GM10248 (cell line): Measurements from ENCODE around the gene STRA8.
"Not testable (repeated sequence)": the region's sequence is repeated elsewhere in the genome, so short reads cannot be mapped to it uniquely, and the experiment has no call there.

Experiments
- CTCF ChIA-PET: fragments of 300-600 bp; sonication (Branson Sonifier 250); formaldehyde crosslinking; extraction: SDS; loops from one replicate; lab custom pipeline; 2021; ENCODE audit warnings: antibody characterized with exemption; lab: Yijun Ruan, JAX
- POLR2A ChIA-PET: fragments of 350-650 bp; sonication (Branson Sonifier 250); formaldehyde crosslinking; extraction: SDS; loops from one replicate; lab custom pipeline; 2020; ENCODE audit warnings: antibody characterized with exemption; lab: Yijun Ruan, JAX
- DNase-seq: peaks from one replicate; pipeline ENCODE4 v3.0.0; 2012; ENCODE audit errors: extremely low spot score
- CTCF ChIP-seq: IDR thresholded peaks from 2 replicates; pipeline ENCODE4 v1.5.1; 2012; ENCODE audit warnings: mild to moderate bottlenecking, low read depth; ENCODE audit errors: extremely low read depth, missing control alignments, control extremely low read depth

Gene STRA8

DNA sequence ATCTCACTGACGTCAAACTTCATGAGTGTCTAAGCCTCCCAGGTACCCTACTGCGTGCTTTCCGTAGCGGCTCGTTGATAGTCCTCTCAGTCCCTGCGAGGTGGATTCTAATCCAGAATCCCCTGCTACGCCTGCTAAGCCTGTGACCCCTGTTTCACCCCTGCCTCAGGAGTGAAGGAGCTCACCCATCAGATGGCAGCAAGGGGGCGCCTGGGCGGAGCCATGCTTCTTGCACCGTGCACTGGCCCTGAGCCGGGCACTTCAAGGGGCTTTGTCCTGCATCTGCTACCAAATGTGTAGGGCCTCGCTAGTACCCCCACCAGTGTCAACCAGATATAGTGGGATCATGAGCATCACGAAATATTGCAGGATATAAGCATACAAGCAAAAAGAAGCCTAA lies 918 bp upstream of the STRA8 start:
- ChIA-PET POLR2A (no interaction called here), CTCF (interaction anchor here (1.3 to 2.0 kb wide), 2 partner anchors 14 to 42 kb away, joined by 6 to 8 read pairs; no protein-coding TSS in a partner anchor)
- DNase-seq: peak; percentile 16
- TF ChIP-seq CTCF: no peak

DNA sequence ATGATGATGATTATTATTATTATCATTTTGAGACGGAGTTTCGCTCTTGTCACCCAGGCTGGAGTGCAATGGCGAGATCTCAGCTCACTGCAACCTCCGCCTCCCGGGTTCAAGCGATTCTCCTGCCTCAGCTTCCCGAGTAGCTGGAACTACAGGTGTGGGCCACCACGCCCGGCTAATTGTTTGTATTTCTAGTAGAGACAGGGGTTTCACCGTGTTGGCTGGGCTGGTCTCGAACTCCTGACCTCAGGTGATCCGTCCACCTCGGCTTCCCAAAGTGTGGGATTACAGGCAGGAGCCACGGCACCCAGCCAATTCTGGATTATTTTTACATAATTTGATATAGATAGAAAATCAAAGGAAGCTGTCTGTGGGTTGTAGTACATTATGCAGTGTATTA lies 457 bp downstream of the STRA8 start:
- POLR2A ChIA-PET, DNase-seq: not testable (repeated sequence)
- CTCF ChIA-PET: interaction anchor here (1.0 to 1.6 kb wide), 5 partner anchors 16 to 248 kb away, joined by 3 to 5 read pairs (median 3); partner anchors contain the start of gene AGBL3

DNA sequence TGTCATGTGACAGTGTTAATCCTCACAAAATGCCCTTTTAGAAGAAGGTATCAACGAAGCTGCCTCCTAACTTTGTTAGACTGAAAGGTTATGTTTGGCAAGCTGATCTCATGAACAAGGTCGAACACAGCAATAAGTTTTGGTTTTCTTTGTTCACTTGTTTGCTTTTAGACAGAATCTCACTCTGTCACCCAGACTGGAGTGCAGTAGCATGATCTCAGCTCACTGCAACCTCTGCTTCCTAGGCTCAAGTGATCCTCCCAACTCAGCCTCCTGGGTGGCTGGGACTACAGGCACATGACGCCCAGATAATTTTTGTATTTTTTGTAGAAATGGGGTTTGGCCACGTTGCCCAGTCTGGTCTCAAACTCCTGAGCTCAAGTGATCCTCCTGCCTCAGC lies 1.1 kb downstream of the STRA8 start:
- no peak for DNase-seq
- POLR2A ChIA-PET: no interaction called here
- no peak for TF ChIP-seq CTCF
- CTCF ChIA-PET: interaction anchor here (0.7 to 1.6 kb wide), 6 partner anchors 11 to 249 kb away, joined by 3 to 5 read pairs (median 3); partner anchors contain the start of gene AGBL3

DNA sequence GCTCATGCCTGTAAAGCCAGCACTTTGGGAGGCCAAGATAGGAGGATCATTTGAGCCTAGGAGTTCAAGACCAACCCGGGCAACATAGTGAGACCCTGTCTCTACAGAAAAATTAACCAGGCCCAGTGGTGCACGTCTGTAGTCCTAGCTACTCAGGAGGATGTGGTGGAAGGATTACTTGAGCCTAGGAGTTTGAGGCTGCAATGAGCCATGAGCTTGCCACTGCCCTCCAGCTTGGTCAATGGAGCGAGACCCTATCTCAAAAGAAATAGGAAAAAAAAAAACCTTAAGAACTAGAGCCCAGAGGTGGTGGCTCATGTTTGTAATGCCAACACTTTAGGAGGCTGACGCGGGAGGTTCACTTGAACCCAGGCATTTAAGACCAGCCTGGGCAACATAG lies 2.2 kb downstream of the STRA8 start:
- ChIA-PET CTCF (interaction anchor here (0.7 to 4.3 kb wide), 9 partner anchors 8 to 184 kb away, joined by 3 to 22 read pairs (median 4); no protein-coding TSS in a partner anchor), POLR2A (no interaction called here)
- TF ChIP-seq CTCF: no peak
- no peak for DNase-seq

DNA sequence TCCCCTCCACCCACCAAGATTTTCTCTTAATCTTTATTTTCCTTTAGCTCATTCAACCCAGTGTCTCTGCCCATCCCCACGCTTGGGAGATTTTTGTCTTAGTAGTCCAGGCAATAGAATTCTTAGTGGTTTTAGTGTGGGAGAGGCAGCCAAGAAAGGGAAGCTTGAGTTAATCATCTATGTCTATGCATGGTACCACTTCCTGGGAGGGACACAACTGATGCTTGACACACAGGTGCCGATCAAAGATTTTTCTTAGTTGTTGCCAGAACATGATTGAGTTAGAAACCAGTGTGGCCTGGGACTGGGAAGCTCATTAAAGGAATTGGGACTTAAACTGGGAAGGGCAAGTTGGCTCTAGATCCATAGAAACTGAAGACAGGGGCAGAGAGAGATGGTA lies 3.1 kb downstream of the STRA8 start:
- no peak for TF ChIP-seq CTCF
- DNase-seq: peak; percentile 64
- POLR2A ChIA-PET: no interaction called here
- CTCF ChIA-PET: interaction anchor here (1.0 to 4.3 kb wide), 8 partner anchors 8 to 487 kb away, joined by 3 to 22 read pairs (median 4); no protein-coding TSS in a partner anchor

DNA sequence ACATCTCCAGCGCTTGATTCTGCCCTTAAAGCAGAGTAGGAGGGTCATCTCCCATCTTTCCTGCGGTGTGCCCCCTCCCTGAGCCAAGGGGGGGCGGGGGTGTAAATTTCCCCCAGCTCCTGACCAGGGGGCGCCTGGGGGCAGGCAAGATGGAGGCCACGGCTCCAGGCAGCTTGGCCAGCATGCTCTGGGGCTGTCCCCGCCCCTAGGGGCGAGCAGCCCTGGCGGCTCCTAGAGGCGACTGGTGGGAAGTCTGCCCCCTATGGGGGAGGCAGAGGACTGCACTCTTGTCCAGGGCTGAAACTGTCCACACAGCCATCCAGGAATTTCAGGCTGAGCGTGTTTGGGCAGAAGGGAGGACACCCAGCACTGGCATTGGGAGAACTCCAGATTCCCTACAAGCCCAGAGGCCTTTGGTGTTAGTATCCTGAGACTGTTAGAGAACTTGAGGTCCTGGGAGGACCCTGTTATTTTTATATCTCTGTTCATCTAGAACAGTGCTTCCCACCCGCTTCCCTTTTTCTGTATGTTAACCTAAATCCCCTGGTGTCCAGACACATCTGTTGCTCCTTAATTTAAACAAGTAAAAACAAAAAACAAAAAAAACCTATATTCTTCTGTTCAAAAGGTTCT lies 4.6 kb downstream of the STRA8 start:
- no peak for DNase-seq
- ChIA-PET CTCF (interaction anchor here (1.4 to 4.3 kb wide), 3 partner anchors 10 to 52 kb away, joined by 3 to 22 read pairs (median 3); no protein-coding TSS in a partner anchor), POLR2A (no interaction called here)
- peak; percentile 18 for TF ChIP-seq CTCF

DNA sequence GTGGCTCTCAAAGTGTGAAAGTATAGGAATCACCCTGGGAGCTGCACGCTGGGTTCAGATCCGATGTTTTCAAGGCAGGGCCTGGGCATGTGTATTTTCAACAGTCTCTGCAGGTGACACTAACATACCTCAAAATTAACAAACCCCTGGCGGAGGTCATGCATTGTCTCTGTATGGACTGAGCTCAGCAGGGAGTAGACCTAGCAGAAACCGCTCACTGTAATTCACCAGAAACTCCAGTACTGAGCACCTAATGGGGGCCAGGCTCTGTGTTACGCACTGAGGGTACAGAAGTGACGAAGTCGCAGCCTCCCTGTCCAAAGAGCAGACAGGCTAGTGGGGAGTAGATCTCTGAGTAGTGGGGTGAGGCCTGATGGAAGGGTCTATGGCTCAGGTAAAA lies 5.6 kb downstream of the STRA8 start:
- no peak for TF ChIP-seq CTCF
- ChIA-PET POLR2A (no interaction called here), CTCF (interaction anchor here (0.6 to 4.3 kb wide), 5 partner anchors 11 to 457 kb away, joined by 3 to 22 read pairs (median 3); no protein-coding TSS in a partner anchor)

More for the DNA sequence above, 5.6 kb downstream of the STRA8 start:
- no peak for DNase-seq
